Fibroblast of mammary gland (primary cell): ENCODE measurements around the gene DENND11.

Experiments
- DNase-seq: peaks from one replicate; pipeline ENCODE4 v3.0.0-alpha.2; 2010; ENCODE audit warnings: low read depth
- H3K4me3 ChIP-seq: 2 replicates; pipeline ENCODE4 v1.5.1; 2011; ENCODE audit warnings: low read depth, mild to moderate bottlenecking, low read length, moderate library complexity; ENCODE audit not compliant: control insufficient read depth
- CTCF ChIP-seq: conservative IDR thresholded peaks from 2 replicates; pipeline ENCODE4 v1.5.1; 2011; ENCODE audit warnings: low read depth, low read length, inconsistent platforms; ENCODE audit not compliant: control insufficient read depth, insufficient read depth

The DENND11 gene

GRCh38 chr7:141675436-141676215 is 26.3 kb downstream of the DENND11 start:
- TF ChIP-seq CTCF = no peak
- H3K4me3 ChIP-seq = no peak overlapping the region
- no peak for DNase-seq

- peak; percentile 37 for TF ChIP-seq CTCF
- no peak for DNase-seq
- H3K4me3 ChIP-seq = no peak overlapping the region
These were observed 27.3 kb downstream of the DENND11 start for GRCh38 chr7:141674702-141675101.

DNA sequence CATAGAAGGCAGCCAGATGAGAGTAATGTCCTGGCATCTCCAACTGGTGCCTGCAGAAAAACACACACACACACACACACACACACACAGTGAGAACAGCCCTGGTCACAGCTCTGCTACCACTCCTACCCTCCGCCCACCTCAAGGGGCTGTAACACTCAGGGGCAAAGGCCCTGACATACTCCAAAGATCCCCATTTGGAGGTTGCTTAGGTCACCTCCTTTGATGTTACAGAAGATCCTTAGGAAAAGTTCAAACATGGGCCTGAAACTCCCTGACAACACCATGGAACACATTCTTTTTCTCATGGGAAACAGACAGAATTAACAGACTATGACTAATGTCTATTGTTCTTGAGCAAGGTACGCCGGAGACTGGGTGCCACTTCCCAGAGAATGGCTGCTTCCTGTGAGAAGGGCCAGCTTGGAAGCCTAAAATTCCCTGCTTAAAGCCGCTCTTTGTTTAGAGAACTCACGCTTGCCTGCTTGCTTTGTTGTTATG is 27.7 kb downstream of the DENND11 start:
- no peak for DNase-seq
- TF ChIP-seq CTCF = no peak
- no peak overlapping the region for H3K4me3 ChIP-seq

GRCh38 chr7:141673346-141673745 is 28.6 kb downstream of the DENND11 start:
- H3K4me3 ChIP-seq = no peak overlapping the region
- no peak for TF ChIP-seq CTCF
- no peak for DNase-seq

DNA sequence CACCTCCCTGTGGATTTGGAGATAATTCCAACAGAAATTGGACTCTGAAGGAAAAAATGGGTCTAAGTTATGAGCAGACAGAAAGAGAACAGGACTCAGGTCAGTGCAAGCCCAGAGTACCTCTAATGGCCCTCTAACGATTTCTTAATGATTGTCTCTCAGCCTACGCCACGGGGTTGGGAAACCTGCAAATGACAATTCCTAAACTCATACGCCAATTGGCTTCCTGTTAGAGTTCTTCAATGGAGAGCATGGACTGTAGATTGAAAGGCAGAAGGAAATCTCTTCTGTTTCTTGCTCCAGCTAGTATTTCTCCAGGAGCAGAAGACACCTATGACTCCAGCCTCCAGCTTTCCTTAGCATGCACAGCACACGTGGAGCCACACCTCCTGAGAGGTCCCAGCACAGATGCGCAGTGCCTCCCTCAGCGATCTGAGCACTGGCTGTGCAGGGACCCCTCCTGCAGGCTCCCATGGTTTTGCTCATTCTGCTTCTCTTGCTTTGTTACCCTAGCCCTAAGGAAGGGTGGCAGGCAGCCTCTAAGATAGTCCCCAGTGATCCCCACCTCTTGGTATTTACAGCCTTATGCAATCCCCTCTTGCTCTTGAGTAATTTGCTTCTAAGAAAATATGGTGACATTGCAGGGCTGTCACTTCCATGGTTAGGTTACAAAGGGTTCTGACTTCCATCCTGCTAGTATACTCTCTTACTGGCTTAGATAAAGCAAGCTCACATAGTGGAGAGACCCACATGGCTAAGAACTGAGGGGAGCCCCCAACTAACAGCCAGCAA is 30.1 kb downstream of the DENND11 start:
- no peak overlapping the region for H3K4me3 ChIP-seq
- DNase-seq = no peak
- no peak for TF ChIP-seq CTCF

DNA sequence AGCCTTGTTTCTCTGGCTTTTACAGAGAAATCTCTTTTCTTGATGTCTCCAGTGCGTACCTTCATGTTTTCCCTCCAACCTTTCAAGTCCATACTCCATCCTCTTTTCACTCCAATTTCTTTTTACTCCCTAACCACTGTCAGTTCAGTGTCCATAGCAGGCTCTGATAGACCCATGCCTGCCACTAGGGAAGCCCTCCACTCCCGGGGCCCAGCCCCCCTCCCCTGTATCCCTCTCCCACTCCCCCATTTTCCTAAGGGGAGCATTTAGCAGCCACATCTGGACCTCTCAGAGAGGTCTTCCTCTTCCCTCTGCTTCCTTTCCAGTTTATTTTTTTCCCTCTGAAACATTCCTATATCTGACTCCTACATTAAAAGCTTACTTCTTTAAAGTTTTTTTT is 33.1 kb downstream of the DENND11 start:
- H3K4me3 ChIP-seq = no peak overlapping the region
- no peak for TF ChIP-seq CTCF
- DNase-seq = no peak
